HG03354 (cell line): ENCODE data around the gene UST.
"Not testable (repeated sequence)": the region's sequence is repeated elsewhere in the genome, so short reads cannot be mapped to it uniquely, and the experiment has no call there.

Experiments
- ATAC-seq: cut with Tn5 transposase; IDR thresholded peaks from one replicate; pipeline ENCODE4 v1.9.1; 2021; ENCODE audit warnings: mild to moderate bottlenecking; ENCODE audit not compliant: unreplicated experiment, poor library complexity, severe bottlenecking

UST gene

GRCh38 chr6:149014631-149015534 lies 268.1 kb downstream of the UST start:
- ATAC-seq: no peak

GRCh38 chr6:149015535-149016525 lies 269.0 kb downstream of the UST start:
- no peak for ATAC-seq

- ATAC-seq: no peak
These were observed 269.9 kb downstream of the UST start for GRCh38 chr6:149016716-149017115.

GRCh38 chr6:149020319-149020718 lies 273.5 kb downstream of the UST start:
- ATAC-seq: no peak

GRCh38 chr6:149024361-149024760 lies 277.5 kb downstream of the UST start:
- no peak for ATAC-seq

- no peak for ATAC-seq
These were observed 278.2 kb downstream of the UST start for GRCh38 chr6:149025061-149025460.

- no peak for ATAC-seq
These were observed 279.7 kb downstream of the UST start for GRCh38 chr6:149026530-149026942.

- ATAC-seq: no peak
These were observed 280.7 kb downstream of the UST start for GRCh38 chr6:149027484-149027883.

- ATAC-seq: peak; percentile 34
These were observed 282.1 kb downstream of the UST start for GRCh38 chr6:149028767-149029405.

GRCh38 chr6:149031201-149031858 lies 284.5 kb downstream of the UST start:
- no peak for ATAC-seq

GRCh38 chr6:149031859-149032598 lies 285.2 kb downstream of the UST start:
- peak; percentile 23 for ATAC-seq

GRCh38 chr6:149032599-149033405 lies 286.0 kb downstream of the UST start:
- peak; percentile 86 for ATAC-seq

GRCh38 chr6:149033454-149033853 lies 286.6 kb downstream of the UST start:
- ATAC-seq: no peak

- ATAC-seq: no peak
These were observed 288.9 kb downstream of the UST start for GRCh38 chr6:149035766-149036165.

- ATAC-seq: no peak
These were observed 290.3 kb downstream of the UST start for GRCh38 chr6:149037051-149037671.

- ATAC-seq: not testable (repeated sequence)
These were observed 292.2 kb downstream of the UST start for GRCh38 chr6:149039025-149039424.

GRCh38 chr6:149041953-149042352 lies 295.1 kb downstream of the UST start:
- no peak for ATAC-seq
